Measurements from ENCODE around the gene TUBA4A. TPM values are rescaled to one million over a fixed set of nuclear protein-coding genes. Genes with fewer than 3 reads are reported as not detected.
"Not testable (repeated sequence)": the region's sequence is repeated elsewhere in the genome, so short reads cannot be mapped to it uniquely, and the experiment has no call there.

Gene TUBA4A
- total and polyA plus RNA-seq, 9 donors: 7.9 to 53.6 (median 16.5) TPM

DNA sequence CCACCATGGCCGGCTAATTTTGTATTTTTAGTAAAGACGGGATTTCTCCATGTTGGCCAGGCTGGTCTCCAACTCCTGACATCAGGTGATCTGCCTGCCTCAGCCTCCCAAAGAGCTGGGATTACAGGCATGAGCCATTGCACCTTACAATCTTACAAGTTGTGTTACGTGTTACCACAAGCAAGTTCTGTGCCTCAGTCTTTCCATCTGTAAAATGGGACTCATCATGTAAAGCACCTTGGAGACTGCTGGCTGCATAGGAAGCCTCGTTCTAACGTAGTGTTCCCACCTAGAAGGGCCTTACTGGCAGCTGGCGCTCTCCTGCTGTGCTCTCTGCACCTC lies 35.4 kb upstream of the TUBA4A start:
- H3K36me3 ChIP-seq: no peaks in the 10 kb centered on the region
- H3K9me3 ChIP-seq: no peaks in the 10 kb centered on the region
- peak overlapping the region; percentile 14 to 85 for H3K27ac ChIP-seq
- no peaks in the 10 kb centered on the region for H3K27me3 ChIP-seq
- no peak overlapping the region for H3K4me3 ChIP-seq
- TF ChIP-seq EP300 (IDR thresholded peaks at IDR 0.05) (no peak), POLR2A (IDR thresholded peaks at IDR 0.05) (no peak)
- TF ChIP-seq, protein P1, sequence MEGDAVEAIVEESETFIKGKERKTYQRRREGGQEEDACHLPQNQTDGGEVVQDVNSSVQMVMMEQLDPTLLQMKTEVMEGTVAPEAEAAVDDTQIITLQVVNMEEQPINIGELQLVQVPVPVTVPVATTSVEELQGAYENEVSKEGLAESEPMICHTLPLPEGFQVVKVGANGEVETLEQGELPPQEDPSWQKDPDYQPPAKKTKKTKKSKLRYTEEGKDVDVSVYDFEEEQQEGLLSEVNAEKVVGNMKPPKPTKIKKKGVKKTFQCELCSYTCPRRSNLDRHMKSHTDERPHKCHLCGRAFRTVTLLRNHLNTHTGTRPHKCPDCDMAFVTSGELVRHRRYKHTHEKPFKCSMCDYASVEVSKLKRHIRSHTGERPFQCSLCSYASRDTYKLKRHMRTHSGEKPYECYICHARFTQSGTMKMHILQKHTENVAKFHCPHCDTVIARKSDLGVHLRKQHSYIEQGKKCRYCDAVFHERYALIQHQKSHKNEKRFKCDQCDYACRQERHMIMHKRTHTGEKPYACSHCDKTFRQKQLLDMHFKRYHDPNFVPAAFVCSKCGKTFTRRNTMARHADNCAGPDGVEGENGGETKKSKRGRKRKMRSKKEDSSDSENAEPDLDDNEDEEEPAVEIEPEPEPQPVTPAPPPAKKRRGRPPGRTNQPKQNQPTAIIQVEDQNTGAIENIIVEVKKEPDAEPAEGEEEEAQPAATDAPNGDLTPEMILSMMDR (IDR thresholded peaks at IDR 0.05): no peak
- peak in 1 of 5 donors; percentile 25 for DNase-seq
- 28 to 35% (median 31%) methylated on average over 6 of the region's 6 CpGs for WGBS, 3 donors
- H3K4me1 ChIP-seq (ENCODE audit: insufficient read depth): peaks cover 11% of the 10 kb centered on the region
- intact Hi-C loops (cut with DNase I): no loop called here

DNA sequence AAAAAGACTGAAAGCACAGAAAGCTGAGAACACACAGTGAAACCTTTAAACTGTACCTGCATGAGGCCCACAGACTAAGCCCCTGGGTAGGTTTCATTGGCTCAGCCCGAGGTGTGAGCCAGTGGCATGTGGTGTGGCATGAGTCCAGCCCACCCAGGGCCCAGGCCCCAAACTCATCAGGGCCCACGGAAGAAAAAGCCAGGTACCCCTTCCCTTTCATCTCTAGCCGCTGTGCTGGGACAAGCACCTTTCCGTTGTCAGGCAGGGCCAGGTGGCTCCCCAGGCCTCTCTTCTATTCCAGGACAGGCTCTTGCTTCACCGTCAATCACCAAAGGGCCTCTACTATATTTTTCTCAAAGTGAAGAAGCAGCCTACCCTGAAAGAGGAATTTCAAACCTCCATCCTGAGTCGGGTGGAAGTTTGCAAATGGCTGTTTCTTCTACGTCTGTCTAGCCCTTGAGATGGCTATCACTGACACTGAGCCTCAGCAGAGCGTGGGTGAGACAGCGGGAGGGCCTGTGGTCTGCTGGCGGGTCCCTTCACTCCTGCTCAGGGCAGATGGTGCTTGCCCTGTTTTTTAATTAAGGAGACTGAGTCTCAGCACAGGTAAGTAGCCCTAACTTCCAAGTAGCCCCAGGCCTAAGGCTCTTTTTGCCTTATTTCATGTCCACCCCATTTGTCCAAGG lies 34.0 kb upstream of the TUBA4A start:
- H3K27me3 ChIP-seq: no peaks in the 10 kb centered on the region
- peak overlapping the region; percentile 6 to 23 for H3K27ac ChIP-seq
- H3K4me1 ChIP-seq (ENCODE audit: insufficient read depth): peaks cover 11% of the 10 kb centered on the region
- WGBS, 3 donors: 86 to 90% (median 89%) methylated on average over 10 of the region's 10 CpGs
- no peaks in the 10 kb centered on the region for H3K36me3 ChIP-seq
- intact Hi-C loops (cut with DNase I): no loop called here
- peak in 2 of 5 donors; percentile 15 to 36 for DNase-seq
- no peaks in the 10 kb centered on the region for H3K9me3 ChIP-seq
- H3K4me3 ChIP-seq: no peak overlapping the region
- TF ChIP-seq EP300 (IDR thresholded peaks at IDR 0.05) (no peak), POLR2A (IDR thresholded peaks at IDR 0.05) (no peak)
- TF ChIP-seq, protein P1 (IDR thresholded peaks at IDR 0.05): no peak

DNA sequence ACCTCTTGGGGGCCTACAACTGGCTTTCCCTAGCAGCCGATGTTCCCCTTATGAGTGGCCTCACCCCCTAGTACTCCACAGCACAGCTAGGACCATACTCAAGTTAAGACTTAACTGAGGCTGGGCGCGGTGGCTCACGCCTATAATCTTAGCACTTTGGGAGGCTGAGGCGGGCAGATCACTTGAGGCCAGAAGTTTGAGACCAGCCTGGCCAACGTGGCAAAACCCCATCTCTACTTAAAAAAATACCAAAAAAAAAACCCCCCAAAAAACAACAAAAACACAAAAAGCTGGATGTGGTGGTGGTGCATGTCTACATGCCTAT lies 33.4 kb upstream of the TUBA4A start:
- Histone ChIP-seq H3K4me1 (ENCODE audit: insufficient read depth) (peaks cover 11% of the 10 kb centered on the region), H3K27ac (peak overlapping the region; percentile 71 to 90)
- H3K4me3 ChIP-seq; H3K27me3 ChIP-seq; H3K36me3 ChIP-seq; H3K9me3 ChIP-seq; intact Hi-C loops (cut with DNase I): not testable (repeated sequence)
- DNase-seq: peak in 1 of 5 donors; percentile 20
- 87 to 95% (median 92%) methylated on average over 6 of the region's 6 CpGs for WGBS, 3 donors

DNA sequence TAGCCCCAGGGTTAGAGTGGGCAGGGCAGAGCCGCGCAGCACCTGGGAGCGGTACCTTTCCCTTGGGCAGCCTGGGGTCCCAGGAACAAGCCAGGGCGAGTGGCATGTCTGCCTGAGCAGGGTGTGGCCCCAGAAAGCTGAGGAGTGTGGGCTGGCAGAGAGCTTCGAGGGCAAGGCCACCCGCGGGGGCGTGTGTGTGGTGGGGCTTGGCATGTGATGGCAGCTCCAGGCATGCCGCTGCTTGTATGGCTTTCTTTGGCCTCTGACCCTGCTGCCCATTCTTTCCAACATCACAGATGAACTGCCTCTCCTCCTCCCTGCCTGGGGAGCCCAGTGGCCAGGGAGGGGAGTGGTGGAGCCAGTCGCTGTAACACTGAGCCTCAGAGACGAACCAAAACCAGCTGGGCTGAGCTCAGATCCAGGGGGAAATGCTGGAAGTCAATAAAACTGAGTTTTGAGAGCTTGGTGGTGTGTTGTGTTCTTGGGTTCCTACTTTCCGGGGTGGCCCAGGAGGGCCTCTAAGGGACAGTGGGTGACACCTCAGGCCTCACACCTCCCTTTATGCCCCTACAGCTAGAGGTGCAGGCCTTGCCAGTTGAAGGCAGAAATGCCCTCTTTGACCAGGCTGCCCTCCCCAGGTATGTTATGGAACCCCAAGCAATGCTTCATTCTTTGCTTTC lies 32.9 kb upstream of the TUBA4A start:
- no peaks in the 10 kb centered on the region for H3K27me3 ChIP-seq
- intact Hi-C loops (cut with DNase I): no loop called here
- no peaks in the 10 kb centered on the region for H3K9me3 ChIP-seq
- TF ChIP-seq EP300 (IDR thresholded peaks at IDR 0.05): no peak
- TF ChIP-seq POLR2A (IDR thresholded peaks at IDR 0.05): no peak
- TF ChIP-seq, protein P1 (IDR thresholded peaks at IDR 0.05): no peak
- peak in 2 of 5 donors; percentile 45 to 55 for DNase-seq
- H3K4me1 ChIP-seq (ENCODE audit: insufficient read depth): peaks cover 11% of the 10 kb centered on the region
- no peak overlapping the region for H3K4me3 ChIP-seq
- no peaks in the 10 kb centered on the region for H3K36me3 ChIP-seq
- H3K27ac ChIP-seq: peak overlapping the region; percentile 71 to 90
- WGBS, 3 donors: 58 to 68% (median 67%) methylated on average over 10 to 12 of the region's 12 CpGs

DNA sequence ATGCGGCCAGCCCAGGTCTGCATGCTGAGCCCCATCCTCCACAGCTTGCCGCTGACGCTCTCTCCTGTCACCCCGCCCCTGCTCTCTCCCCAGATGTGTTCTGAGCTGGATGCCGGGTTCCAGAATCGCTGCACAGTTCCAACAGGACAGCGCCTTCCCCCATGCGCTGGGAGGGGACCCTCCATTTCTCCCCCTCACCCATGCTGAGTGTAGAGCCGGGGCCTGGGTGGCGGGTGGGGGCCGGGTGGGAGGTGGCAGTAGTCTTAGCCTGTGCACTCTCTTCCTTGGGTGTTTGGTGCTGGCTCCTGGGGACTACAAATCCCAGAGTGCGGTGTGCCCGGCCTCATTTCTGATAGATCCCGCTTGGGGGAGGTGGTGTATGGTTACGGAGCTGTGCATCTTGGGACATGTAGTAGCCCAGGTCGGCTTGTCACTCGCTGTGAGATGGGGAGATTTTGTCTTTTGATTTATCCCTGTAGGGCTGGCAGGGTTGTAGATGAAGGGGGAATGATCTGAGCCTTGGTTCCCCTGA lies 32.2 kb upstream of the TUBA4A start:
- H3K4me3 ChIP-seq: no peak overlapping the region
- no peaks in the 10 kb centered on the region for H3K27me3 ChIP-seq
- TF ChIP-seq POLR2A (IDR thresholded peaks at IDR 0.05) (no peak), EP300 (IDR thresholded peaks at IDR 0.05) (no peak)
- TF ChIP-seq, protein P1 (IDR thresholded peaks at IDR 0.05): no peak
- H3K36me3 ChIP-seq: no peaks in the 10 kb centered on the region
- H3K27ac ChIP-seq: peak overlapping the region; percentile 71 to 90
- WGBS, 3 donors: 43 to 59% (median 48%) methylated on average over 11 to 17 of the region's 17 CpGs
- peak; percentile 60 to 76 (median 70) for DNase-seq
- H3K4me1 ChIP-seq (ENCODE audit: insufficient read depth): peaks cover 11% of the 10 kb centered on the region
- H3K9me3 ChIP-seq: no peaks in the 10 kb centered on the region
- intact Hi-C loops (cut with DNase I): no loop called here
